ENCODE data around the gene TCF20. TPM values are rescaled to one million over a fixed set of nuclear protein-coding genes. Genes with fewer than 3 reads are reported as not detected.

The TCF20 gene
- total RNA-seq, 1 donor from 2014 or later = 74.3 TPM

GRCh38 chr22:42308892-42309468 lies 38.5 kb upstream of the TCF20 start:
- Mint-ChIP-seq H3K27me3 (ENCODE audit: low read depth) (peaks cover 9% of the 10 kb centered on the region), H3K27ac (no peak overlapping the region), H3K4me1 (ENCODE audit: low read depth) (no peaks in the 10 kb centered on the region), H3K36me3 (ENCODE audit: low read depth) (no peaks in the 10 kb centered on the region), H3K4me3 (ENCODE audit: low read depth) (no peak overlapping the region), H3K9me3 (no peaks in the 10 kb centered on the region)
- intact Hi-C loops (cut with micrococcal nuclease) = no loop called here
- DNase-seq (ENCODE audit: low spot score) = no peak

DNA sequence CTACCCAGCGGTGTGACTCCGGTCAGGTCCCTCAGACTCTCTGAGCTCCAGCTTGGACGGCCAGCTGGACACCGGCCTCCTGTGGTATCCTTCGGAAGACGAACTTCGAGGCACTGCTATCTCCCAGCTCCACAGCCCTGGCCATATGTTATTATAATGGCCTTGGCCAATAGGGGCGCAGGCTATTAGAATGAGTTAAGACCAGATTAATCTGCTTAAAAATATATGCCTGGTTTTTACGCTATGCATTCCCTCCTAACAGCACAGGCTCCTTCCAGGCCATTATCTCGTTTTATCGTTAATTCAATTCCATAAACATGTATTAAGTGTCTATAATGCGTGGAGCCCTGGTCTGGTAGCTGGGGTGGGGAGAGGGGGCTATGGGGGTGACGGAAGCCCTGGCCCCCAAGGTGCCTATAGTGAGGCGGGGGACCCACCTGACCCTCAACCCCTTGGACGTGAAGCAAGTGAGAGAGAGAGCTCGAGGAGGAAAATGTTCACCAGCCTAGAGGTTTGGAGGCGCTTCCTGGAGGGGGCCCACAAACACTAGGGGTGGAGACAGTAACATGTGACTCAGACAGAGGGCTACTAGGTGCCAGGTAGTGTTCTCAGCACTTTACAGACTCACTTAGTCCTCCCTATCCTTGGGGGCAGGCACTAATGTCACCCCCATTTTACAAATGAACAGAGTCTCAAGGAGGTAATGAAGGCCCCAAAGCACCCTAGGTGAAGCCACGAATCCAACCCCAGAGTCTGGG lies 37.5 kb upstream of the TCF20 start:
- Mint-ChIP-seq H3K4me1 (ENCODE audit: low read depth) (peaks cover 2% of the 10 kb centered on the region), H3K27me3 (ENCODE audit: low read depth) (peaks cover 17% of the 10 kb centered on the region), H3K9me3 (no peaks in the 10 kb centered on the region), H3K27ac (no peak overlapping the region), H3K4me3 (ENCODE audit: low read depth) (no peak overlapping the region), H3K36me3 (ENCODE audit: low read depth) (no peaks in the 10 kb centered on the region)
- intact Hi-C loops (cut with micrococcal nuclease) = no loop called here
- DNase-seq (ENCODE audit: low spot score) = no peak

GRCh38 chr22:42306010-42306409 lies 35.6 kb upstream of the TCF20 start:
- H3K27me3 Mint-ChIP-seq (ENCODE audit: low read depth) = peaks cover 18% of the 10 kb centered on the region
- intact Hi-C loops (cut with micrococcal nuclease) = no loop called here
- H3K4me1 Mint-ChIP-seq (ENCODE audit: low read depth) = peaks cover 4% of the 10 kb centered on the region
- no peak for DNase-seq (ENCODE audit: low spot score)
- no peaks in the 10 kb centered on the region for H3K9me3 Mint-ChIP-seq
- H3K36me3 Mint-ChIP-seq (ENCODE audit: low read depth) = no peaks in the 10 kb centered on the region
- H3K4me3 Mint-ChIP-seq (ENCODE audit: low read depth) = no peak overlapping the region
- H3K27ac Mint-ChIP-seq = no peak overlapping the region

GRCh38 chr22:42304324-42304790 lies 33.9 kb upstream of the TCF20 start:
- H3K36me3 Mint-ChIP-seq (ENCODE audit: low read depth) = no peaks in the 10 kb centered on the region
- no peak for DNase-seq (ENCODE audit: low spot score)
- peaks cover 18% of the 10 kb centered on the region for H3K27me3 Mint-ChIP-seq (ENCODE audit: low read depth)
- no peak overlapping the region for H3K4me3 Mint-ChIP-seq (ENCODE audit: low read depth)
- H3K9me3 Mint-ChIP-seq = no peaks in the 10 kb centered on the region
- H3K27ac Mint-ChIP-seq = no peak overlapping the region
- intact Hi-C loops (cut with micrococcal nuclease) = no loop called here
- H3K4me1 Mint-ChIP-seq (ENCODE audit: low read depth) = peaks cover 18% of the 10 kb centered on the region

DNA sequence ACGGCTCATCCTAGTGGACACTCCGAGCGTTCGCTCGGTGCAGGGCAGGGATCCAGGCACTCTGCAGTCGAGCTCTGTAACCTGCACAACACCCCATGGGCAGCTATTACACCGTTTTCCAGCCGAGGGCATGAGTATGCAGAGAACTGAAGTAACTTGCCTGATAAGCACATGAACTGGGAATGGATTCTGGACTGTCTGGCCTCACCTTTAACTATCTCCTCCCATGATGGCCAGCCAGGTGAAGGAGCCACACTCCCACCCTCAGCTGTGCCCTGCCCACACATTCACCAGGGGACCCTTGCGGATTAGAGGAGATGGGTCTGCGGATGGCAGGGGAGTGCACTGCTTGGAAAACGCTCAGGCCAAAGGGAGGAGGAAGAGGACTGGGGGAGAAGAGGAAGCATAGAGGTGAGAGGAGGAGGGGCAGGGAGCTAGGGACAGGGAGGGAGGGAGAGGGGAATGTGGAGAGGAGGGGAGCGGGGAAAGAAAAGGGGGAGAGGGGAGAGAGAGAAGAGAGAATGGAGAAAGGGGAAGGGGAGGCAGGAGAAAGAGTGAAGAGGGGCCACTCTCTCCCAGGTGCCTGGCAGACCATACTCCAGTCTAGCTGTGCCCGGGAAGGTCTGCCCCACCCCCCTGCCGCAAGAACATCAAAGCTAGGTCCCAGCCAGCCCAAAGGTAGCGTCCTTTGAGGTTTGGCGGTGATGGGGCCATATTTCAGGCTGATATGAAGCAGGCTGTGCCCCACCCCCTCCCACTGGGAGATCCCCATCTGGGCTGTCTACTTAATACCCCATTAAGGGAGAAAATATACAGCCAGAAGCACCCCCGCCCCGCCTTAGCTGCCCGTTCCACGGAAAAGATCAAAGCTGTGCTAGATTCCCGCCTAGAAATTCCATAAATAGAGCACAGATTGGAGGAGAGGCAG lies 33.2 kb upstream of the TCF20 start:
- no peak overlapping the region for H3K4me3 Mint-ChIP-seq (ENCODE audit: low read depth)
- peaks cover 18% of the 10 kb centered on the region for H3K27me3 Mint-ChIP-seq (ENCODE audit: low read depth)
- H3K9me3 Mint-ChIP-seq = no peaks in the 10 kb centered on the region
- peaks cover 20% of the 10 kb centered on the region for H3K4me1 Mint-ChIP-seq (ENCODE audit: low read depth)
- DNase-seq (ENCODE audit: low spot score) = no peak
- intact Hi-C loops (cut with micrococcal nuclease) = no loop called here
- no peaks in the 10 kb centered on the region for H3K36me3 Mint-ChIP-seq (ENCODE audit: low read depth)
- no peak overlapping the region for H3K27ac Mint-ChIP-seq

- Mint-ChIP-seq H3K27me3 (ENCODE audit: low read depth) (peaks cover 18% of the 10 kb centered on the region), H3K4me1 (ENCODE audit: low read depth) (peaks cover 25% of the 10 kb centered on the region), H3K36me3 (ENCODE audit: low read depth) (no peaks in the 10 kb centered on the region), H3K27ac (no peak overlapping the region), H3K9me3 (no peaks in the 10 kb centered on the region), H3K4me3 (ENCODE audit: low read depth) (no peak overlapping the region)
- no peak for DNase-seq (ENCODE audit: low spot score)
- intact Hi-C loops (cut with micrococcal nuclease) = no loop called here
Observed at GRCh38 chr22:42301742-42302102, 31.3 kb upstream of the TCF20 start.

- Mint-ChIP-seq H3K36me3 (ENCODE audit: low read depth) (no peaks in the 10 kb centered on the region), H3K27ac (no peak overlapping the region), H3K27me3 (ENCODE audit: low read depth) (peaks cover 18% of the 10 kb centered on the region), H3K4me1 (ENCODE audit: low read depth) (peaks cover 25% of the 10 kb centered on the region), H3K9me3 (no peaks in the 10 kb centered on the region), H3K4me3 (ENCODE audit: low read depth) (no peak overlapping the region)
- no peak for DNase-seq (ENCODE audit: low spot score)
- intact Hi-C loops (cut with micrococcal nuclease) = no loop called here
Observed at GRCh38 chr22:42301077-42301741, 30.8 kb upstream of the TCF20 start.

DNA sequence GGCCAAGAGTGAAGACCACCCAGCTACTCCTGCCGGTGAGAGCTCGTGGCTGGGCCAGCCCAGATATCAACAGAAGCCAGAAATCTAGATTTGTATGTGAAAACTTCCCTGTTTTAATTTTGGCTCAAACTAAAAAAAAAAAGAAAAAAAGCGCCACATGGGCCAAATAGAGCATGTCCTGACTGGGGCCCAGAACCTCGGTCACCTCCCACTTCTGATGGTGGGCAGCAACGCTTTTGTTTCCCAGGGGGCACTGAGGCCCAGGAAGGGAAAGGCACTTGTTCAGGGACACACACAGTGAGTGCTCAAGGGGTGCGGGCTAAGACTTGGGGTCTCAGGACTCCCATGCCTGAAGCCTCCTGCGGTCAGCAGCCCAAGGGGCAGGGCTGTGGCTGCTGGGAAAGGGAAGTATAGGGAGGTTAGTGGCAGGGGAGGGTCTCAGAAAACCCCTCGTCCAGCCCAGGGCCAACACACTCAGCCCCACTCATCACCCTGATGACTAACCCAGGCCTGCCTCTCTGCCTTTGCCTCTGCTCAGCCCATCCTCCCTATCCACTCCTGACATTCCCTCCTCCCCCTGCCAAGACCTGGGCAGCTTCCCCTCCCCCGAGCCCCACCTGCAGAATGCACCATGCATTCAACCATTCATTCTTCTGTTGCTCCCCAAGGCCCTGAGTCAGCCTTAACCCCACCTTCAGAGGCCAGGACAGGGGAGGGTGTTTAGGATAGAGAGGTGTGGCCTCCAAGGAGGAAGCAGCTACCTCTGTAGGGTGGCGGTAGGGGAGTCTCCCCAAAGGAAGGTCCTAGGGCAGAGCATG lies 30.0 kb upstream of the TCF20 start:
- H3K27ac Mint-ChIP-seq = no peak overlapping the region
- peaks cover 25% of the 10 kb centered on the region for H3K4me1 Mint-ChIP-seq (ENCODE audit: low read depth)
- H3K27me3 Mint-ChIP-seq (ENCODE audit: low read depth) = peaks cover 18% of the 10 kb centered on the region
- no peaks in the 10 kb centered on the region for H3K9me3 Mint-ChIP-seq
- DNase-seq (ENCODE audit: low spot score) = peak; percentile 40
- intact Hi-C loops (cut with micrococcal nuclease) = no loop called here
- no peaks in the 10 kb centered on the region for H3K36me3 Mint-ChIP-seq (ENCODE audit: low read depth)
- H3K4me3 Mint-ChIP-seq (ENCODE audit: low read depth) = peak overlapping the region; percentile 54

DNA sequence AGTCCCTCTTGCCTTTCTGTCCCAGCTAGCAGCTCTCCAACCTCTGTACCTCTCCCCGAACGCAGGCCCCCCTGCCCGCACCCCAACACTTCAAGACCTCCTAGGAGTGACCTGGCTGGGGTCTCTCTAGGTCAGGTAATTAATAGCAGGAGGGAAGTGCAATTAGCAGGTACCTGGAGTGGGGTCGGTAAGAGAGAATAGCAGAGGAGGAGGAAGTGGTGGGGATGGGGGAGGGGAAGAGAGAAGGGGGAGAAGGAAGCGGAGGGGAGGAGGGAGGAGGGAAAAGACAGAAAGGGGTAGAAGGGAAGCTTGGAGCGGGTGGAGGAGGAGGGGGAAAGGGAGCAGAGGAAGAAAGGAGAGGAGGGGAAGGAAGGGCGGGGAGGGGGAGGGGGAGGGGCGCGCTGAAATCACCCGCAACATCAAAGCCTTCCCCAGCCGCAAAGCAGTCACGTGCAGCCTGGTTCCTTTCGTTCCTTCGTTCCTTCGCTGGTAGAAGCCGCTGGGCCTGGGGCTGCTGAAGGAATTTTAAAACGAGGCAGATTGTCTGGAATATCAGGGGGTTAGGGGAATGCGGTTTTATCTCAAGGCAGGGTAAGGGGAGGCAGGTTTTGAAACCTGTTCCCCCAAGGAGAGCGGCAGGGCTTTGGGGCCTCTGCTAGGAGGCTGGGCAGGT lies 29.3 kb upstream of the TCF20 start:
- intact Hi-C loops (cut with micrococcal nuclease) = no loop called here
- no peaks in the 10 kb centered on the region for H3K36me3 Mint-ChIP-seq (ENCODE audit: low read depth)
- peaks cover 25% of the 10 kb centered on the region for H3K4me1 Mint-ChIP-seq (ENCODE audit: low read depth)
- no peaks in the 10 kb centered on the region for H3K9me3 Mint-ChIP-seq
- H3K27ac Mint-ChIP-seq = no peak overlapping the region
- peaks cover 12% of the 10 kb centered on the region for H3K27me3 Mint-ChIP-seq (ENCODE audit: low read depth)
- peak; percentile 32 for DNase-seq (ENCODE audit: low spot score)
- peak overlapping the region; percentile 54 for H3K4me3 Mint-ChIP-seq (ENCODE audit: low read depth)

DNA sequence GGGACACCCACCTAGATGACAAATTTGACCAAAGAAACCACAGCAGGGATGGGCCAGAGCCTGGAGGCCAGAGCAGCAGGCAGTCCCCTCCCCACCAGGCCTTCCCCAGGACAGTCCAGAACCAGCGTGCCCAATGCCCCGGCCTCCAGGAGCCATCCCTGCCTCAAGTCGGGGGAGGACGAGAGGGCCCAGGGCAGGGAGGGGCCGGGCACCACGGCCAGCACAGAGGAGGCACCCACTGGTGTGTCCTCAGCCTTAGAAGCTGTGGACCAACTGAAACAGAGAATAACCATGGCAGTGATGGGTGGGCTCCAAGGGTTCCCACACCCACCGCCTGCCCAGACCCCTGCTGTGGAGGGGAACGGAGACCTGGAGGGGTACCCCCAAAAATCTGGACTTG lies 28.3 kb upstream of the TCF20 start:
- H3K4me3 Mint-ChIP-seq (ENCODE audit: low read depth) = peak overlapping the region; percentile 8
- peaks cover 30% of the 10 kb centered on the region for H3K4me1 Mint-ChIP-seq (ENCODE audit: low read depth)
- no peak overlapping the region for H3K27ac Mint-ChIP-seq
- peaks cover 7% of the 10 kb centered on the region for H3K27me3 Mint-ChIP-seq (ENCODE audit: low read depth)
- intact Hi-C loops (cut with micrococcal nuclease) = no loop called here
- no peaks in the 10 kb centered on the region for H3K9me3 Mint-ChIP-seq
- DNase-seq (ENCODE audit: low spot score) = no peak
- no peaks in the 10 kb centered on the region for H3K36me3 Mint-ChIP-seq (ENCODE audit: low read depth)

DNA sequence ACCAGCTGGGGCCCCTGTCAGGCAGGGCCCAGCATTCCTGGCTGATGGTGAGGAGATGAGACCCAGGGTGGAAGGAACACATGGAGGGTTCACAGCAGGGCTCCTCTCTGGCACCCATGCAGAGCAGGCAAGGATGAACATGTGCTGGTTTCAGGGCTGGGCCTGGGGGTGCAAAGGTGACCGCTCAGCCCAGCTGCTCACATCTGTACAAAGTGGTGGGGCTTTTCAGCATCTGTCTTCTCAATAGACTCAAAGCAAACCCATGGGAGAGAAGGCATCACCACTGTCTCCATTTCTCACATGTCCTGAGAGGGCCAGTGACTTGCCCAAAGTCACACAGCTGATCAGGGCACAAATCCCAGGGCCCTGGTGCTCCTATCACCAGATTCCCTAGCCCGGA lies 27.3 kb upstream of the TCF20 start:
- H3K27me3 Mint-ChIP-seq (ENCODE audit: low read depth) = no peaks in the 10 kb centered on the region
- no peak overlapping the region for H3K27ac Mint-ChIP-seq
- intact Hi-C loops (cut with micrococcal nuclease) = no loop called here
- no peak overlapping the region for H3K4me3 Mint-ChIP-seq (ENCODE audit: low read depth)
- peaks cover 29% of the 10 kb centered on the region for H3K4me1 Mint-ChIP-seq (ENCODE audit: low read depth)
- no peaks in the 10 kb centered on the region for H3K9me3 Mint-ChIP-seq
- H3K36me3 Mint-ChIP-seq (ENCODE audit: low read depth) = no peaks in the 10 kb centered on the region
- no peak for DNase-seq (ENCODE audit: low spot score)

Data from activated T-helper 2 cell treated with anti-CD3 and anti-CD28 coated beads, Interferon-gamma antibody, Interleukin-2, Interleukin-4, amounts not matched to agents 10 μg/mL and 5 μg/mL and 100 μg/mL, durations not matched to agents 14 hours and 24 hours and 36 hours (primary cell).